Ammon's horn (tissue), 1 donor: ENCODE data around the gene FXYD7.

Experiments used
- DNase-seq: peaks from one replicate; pipeline ENCODE4 v3.0.0-alpha.2; 2016; ENCODE audit warnings: low spot score

FXYD7 gene

GRCh38 chr19:35199481-35199880, 56.4 kb downstream of the FXYD7 start:
- DNase-seq = no peak

GRCh38 chr19:35202722-35203688, 60.0 kb downstream of the FXYD7 start:
- DNase-seq = no peak
